Brain microvascular endothelial cell (primary cell): ENCODE results near the gene BMP6.

Experiments
- DNase-seq: peaks from one replicate; pipeline ENCODE4 v3.0.0-alpha.2; 2020
- H3K27ac ChIP-seq: fragments of 250-450 bp; sonication (Bioruptor Pico); 2 replicates; pipeline ENCODE4 v1.5.1; 2020; ENCODE audit warnings: mild to moderate bottlenecking, moderate library complexity
- H3K27me3 ChIP-seq: fragments of 250-450 bp; sonication (Bioruptor Pico); replicated peaks from 2 replicates; pipeline ENCODE4 v1.5.1; 2020; ENCODE audit warnings: mild to moderate bottlenecking
- H3K36me3 ChIP-seq: fragments of 250-450 bp; sonication (Bioruptor Pico); replicated peaks from 2 replicates; pipeline ENCODE4 v1.5.1; 2020; ENCODE audit warnings: mild to moderate bottlenecking
- H3K4me3 ChIP-seq: 2 replicates; pipeline ENCODE4 v1.5.1; 2011; ENCODE audit warnings: low read depth, mild to moderate bottlenecking, control low read depth, low read length, moderate library complexity
- in situ Hi-C: cut with HindIII; loops from 2 replicates; pipeline ENCODE4 v1.10.0; 2017; ENCODE audit warnings: low sequenced_read_pairs, low pct_ligation_motif_present
- TF ChIP-seq, protein P1 (sequence below): IDR thresholded peaks from 2 replicates; pipeline ENCODE4 v1.5.1; 2011; ENCODE audit warnings: low read depth, mild to moderate bottlenecking, moderate library complexity, low read length, control low read depth, inconsistent platforms; ENCODE audit errors: missing control alignments

Gene BMP6

DNA sequence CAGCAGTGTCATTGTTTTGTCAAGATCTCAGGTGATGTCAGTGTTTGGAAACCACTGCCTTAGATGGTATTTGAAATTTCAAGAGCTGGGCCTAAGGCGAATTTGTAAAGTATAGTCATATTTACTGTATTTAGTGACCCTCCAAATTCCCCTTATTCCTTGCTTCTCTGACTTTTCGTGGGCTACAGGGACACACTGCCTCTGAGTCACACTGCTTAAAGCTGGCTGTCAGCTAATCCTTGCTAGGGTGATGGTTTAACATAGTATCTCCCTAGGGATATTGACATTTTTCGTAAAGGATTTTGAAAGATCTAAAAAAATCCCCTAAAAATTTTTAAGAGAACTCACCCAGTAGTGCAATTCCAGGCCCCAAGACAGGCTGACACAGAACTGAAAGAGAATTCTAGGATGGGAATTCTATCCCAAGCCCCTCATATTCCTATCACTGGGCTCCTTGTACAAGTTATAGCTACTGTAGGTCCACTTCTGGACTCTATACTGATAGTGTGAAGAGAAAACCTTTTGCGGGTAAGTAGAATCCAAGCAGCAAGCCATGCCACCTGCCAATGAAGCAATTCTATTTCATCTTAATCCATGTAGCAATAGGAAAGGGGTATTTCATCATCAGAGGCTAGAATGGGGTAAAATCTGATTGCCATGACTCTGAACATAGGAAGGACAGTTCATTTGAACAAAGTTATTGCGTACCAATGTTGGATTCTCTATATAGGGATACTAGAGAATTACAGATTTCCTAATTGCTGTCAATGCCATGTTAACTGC, 4.3 kb downstream of the BMP6 start:
- TF ChIP-seq, protein P1, sequence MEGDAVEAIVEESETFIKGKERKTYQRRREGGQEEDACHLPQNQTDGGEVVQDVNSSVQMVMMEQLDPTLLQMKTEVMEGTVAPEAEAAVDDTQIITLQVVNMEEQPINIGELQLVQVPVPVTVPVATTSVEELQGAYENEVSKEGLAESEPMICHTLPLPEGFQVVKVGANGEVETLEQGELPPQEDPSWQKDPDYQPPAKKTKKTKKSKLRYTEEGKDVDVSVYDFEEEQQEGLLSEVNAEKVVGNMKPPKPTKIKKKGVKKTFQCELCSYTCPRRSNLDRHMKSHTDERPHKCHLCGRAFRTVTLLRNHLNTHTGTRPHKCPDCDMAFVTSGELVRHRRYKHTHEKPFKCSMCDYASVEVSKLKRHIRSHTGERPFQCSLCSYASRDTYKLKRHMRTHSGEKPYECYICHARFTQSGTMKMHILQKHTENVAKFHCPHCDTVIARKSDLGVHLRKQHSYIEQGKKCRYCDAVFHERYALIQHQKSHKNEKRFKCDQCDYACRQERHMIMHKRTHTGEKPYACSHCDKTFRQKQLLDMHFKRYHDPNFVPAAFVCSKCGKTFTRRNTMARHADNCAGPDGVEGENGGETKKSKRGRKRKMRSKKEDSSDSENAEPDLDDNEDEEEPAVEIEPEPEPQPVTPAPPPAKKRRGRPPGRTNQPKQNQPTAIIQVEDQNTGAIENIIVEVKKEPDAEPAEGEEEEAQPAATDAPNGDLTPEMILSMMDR = no peak
- in situ Hi-C loops = no loop called here
- Histone ChIP-seq H3K27me3 (peaks cover 14% of the 10 kb centered on the region), H3K27ac (peak overlapping the region; percentile 29), H3K4me3 (no peak overlapping the region), H3K36me3 (no peaks in the 10 kb centered on the region)
- DNase-seq = no peak

DNA sequence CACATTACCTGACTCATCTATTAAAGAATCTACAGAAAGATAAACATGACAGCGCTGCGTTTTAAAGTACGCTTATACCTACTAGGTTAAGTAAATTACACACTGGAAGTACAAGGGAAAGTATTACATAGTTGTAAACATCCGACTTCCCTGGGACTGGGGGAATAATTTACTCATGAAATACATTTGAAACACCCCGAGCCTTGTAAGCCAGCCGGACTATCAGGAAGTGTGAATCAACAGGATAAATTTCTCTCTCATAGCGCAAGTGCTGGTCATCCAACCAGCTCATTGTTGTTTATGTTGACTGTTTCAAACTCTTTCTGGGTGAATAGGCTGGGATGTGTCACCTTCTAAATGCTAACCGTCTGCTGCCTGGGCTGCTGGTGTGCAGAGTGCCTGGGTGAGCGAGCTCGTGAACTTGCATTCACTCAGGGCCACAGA, 4.9 kb downstream of the BMP6 start:
- TF ChIP-seq, protein P1 = no peak
- in situ Hi-C loops = no loop called here
- Histone ChIP-seq H3K27ac (peak overlapping the region; percentile 29), H3K4me3 (no peak overlapping the region), H3K27me3 (peaks cover 14% of the 10 kb centered on the region), H3K36me3 (no peaks in the 10 kb centered on the region)
- peak; percentile 88 for DNase-seq

DNA sequence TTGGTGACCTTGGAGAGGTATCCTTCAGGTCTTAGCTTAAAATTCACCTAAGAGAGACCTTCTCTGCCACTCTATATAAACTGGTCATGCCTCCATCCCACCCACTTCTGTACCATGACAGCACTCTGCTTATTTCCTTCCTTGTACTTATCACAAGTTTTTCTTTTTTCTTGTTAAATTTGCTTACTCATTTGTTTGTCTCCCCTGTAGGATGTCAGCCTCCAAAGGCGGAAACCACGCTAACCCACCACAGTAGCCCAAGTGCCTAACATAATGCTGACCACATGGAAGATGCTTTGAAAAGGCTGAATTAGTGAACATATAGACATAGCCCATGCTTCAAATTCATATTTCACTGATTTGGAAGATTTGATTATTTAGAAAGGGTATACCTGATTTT, 5.4 kb downstream of the BMP6 start:
- H3K27ac ChIP-seq = peak overlapping the region; percentile 14
- no peak overlapping the region for H3K4me3 ChIP-seq
- TF ChIP-seq, protein P1 = no peak
- in situ Hi-C loops = no loop called here
- DNase-seq = no peak
- peaks cover 13% of the 10 kb centered on the region for H3K27me3 ChIP-seq
- no peaks in the 10 kb centered on the region for H3K36me3 ChIP-seq

DNA sequence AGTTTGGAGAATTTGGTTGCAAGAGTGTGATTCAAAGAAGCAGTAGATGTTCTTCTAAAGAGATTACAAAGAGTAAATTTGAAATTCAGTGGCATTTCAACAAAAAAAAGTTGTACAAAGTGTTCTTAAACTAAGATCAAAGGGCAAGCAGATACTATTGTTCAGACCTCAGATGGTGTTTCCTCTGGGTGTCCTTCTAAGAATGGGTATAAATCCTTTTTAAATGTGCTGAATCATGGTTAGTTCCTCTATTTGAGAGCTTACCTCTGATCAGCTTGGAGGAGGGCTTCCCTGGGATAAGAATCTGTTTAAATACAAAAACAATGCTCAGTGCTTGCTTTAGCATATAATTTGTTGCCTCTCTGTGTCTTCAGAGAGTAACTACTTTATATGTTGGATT, 6.3 kb downstream of the BMP6 start:
- DNase-seq = no peak
- TF ChIP-seq, protein P1 = no peak
- Histone ChIP-seq H3K27me3 (peaks cover 8% of the 10 kb centered on the region), H3K36me3 (no peaks in the 10 kb centered on the region), H3K27ac (no peak overlapping the region), H3K4me3 (no peak overlapping the region)
- in situ Hi-C loops = no loop called here

DNA sequence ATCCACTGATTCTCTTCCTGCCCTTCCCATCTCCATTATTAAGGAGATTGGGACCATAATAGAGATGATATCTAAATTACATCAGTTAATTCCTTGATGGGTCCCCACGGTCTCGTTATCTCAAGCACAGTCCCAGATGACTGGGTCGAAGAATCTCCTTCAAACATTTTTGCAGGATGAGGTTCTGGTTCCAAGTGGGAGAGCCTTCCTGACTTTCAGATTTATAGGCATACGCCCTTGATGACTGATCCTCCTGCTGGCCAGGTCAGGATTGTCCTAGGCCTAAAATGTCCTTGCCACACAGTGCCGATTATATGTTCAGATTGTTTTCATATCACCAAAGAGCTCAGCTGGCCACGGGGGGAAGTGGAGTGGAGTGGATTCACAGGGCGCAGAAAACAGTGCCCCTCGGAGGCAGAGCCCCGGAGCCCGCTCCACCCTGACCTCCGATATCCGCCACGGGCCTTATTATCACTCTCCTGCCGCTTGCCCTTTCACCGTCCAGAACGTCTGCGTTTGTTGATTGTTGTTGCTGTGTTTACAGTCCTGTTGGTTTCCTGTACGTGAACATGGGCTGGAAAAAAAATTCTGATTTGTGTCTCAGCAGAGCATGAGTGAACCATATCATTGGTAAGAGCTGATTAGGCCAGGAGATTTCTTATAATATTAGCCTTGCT, 8.9 kb downstream of the BMP6 start:
- TF ChIP-seq, protein P1 = no peak
- no peak overlapping the region for H3K4me3 ChIP-seq
- in situ Hi-C loops = no loop called here

More for the DNA sequence above, 8.9 kb downstream of the BMP6 start:
- Histone ChIP-seq H3K27ac (no peak overlapping the region), H3K27me3 (peaks cover 2% of the 10 kb centered on the region), H3K36me3 (no peaks in the 10 kb centered on the region)
- DNase-seq = no peak
